Thyroid gland (tissue), 4 donors: ENCODE data around the gene LAMA1. TPM values are rescaled to one million over a fixed set of nuclear protein-coding genes. Genes with fewer than 3 reads are reported as not detected.

Experiments
- DNase-seq, 2 donors: peaks; one replicate each; pipeline ENCODE4 v3.0.0-alpha.2; 2019
- H3K27ac ChIP-seq, 3 donors: fragments of 200-600 bp; sonication (generic); 1 replicate in 2 of 3; 2 replicates in 1 of 3; pipeline ENCODE4 v1.5.1; 2016 to 2019; ENCODE audit warnings: mild to moderate bottlenecking in 1 of 3, moderate library complexity in 1 of 3
- H3K27me3 ChIP-seq: fragments of 200-600 bp; sonication (generic); one replicate; pipeline ENCODE4 v1.5.1; 2019
- H3K36me3 ChIP-seq, 2 donors: fragments of 200-600 bp; sonication (generic); one replicate each; pipeline ENCODE4 v1.5.1; 2016 to 2019
- H3K4me1 ChIP-seq, 2 donors: fragments of 200-600 bp; sonication (generic); one replicate each; pipeline ENCODE4 v1.5.1; 2017 to 2019
- H3K4me3 ChIP-seq, 3 donors: fragments of 200-600 bp; sonication (generic); replicated peaks in 1 of 3; 1 replicate in 2 of 3; 2 replicates in 1 of 3; pipeline ENCODE4 v1.5.1; 2016; ENCODE audit warnings: mild to moderate bottlenecking in 1 of 3
- H3K9me3 ChIP-seq: fragments of 200-600 bp; sonication (generic); one replicate; pipeline ENCODE4 v1.5.1; 2017
- CTCF ChIP-seq, 6 experiments: fragments of 200-600 bp in 3 of 6; fragments of 450-650 bp in 3 of 6; sonication (generic) in 3 of 6; IDR thresholded peaks; one replicate each; pipeline ENCODE4 v1.5.1; 2016 to 2019; ENCODE audit warnings: antibody characterized with exemption in 6 of 6, mild to moderate bottlenecking in 2 of 6, inconsistent platforms in 1 of 6, moderate library complexity in 1 of 6
- POLR2A ChIP-seq, 2 donors: fragments of 450-650 bp; IDR thresholded peaks; one replicate each; pipeline ENCODE4 v1.6.1; 2017; ENCODE audit warnings: antibody characterized with exemption in 2 of 2, mild to moderate bottlenecking in 2 of 2, moderate library complexity in 1 of 2
- WGBS, 2 donors: methylation state at CpG; one replicate each; pipeline ENCODE4 v1.1.5; 2017; 5-methylcytosine and 5-hydroxymethylcytosine counted together
- intact Hi-C: fragments of 100-400 bp; cut with DNase I; formaldehyde crosslinking; loops from one replicate; pipeline ENCODE4 v1.15.1; 2023
- total RNA-seq, 4 donors: library from RNA; depleted of rRNA; stranded (reverse); fragments of >200 nt; gene quantifications; one replicate each; pipeline ENCODE4 v1.2.3, GENCODE V29; 2016

Gene LAMA1
- total RNA-seq, 4 donors from 2014 or later: 4.2 to 20.7 (median 15.2) TPM

- intact Hi-C loops: no loop called here
- WGBS, 2 donors: 89 to 94% methylated on average over 2 of the region's 2 CpGs
- no peak overlapping the region for H3K27ac ChIP-seq
- H3K27me3 ChIP-seq: no peaks in the 10 kb centered on the region
- no peak overlapping the region for H3K4me3 ChIP-seq
- TF ChIP-seq POLR2A (IDR thresholded peaks at IDR 0.05) (no peak), CTCF (IDR thresholded peaks at IDR 0.05) (no peak)
- H3K36me3 ChIP-seq: peaks cover 3 to 6% of the 10 kb centered on the region in 2 donors
- H3K4me1 ChIP-seq: no peaks in the 10 kb centered on the region
- DNase-seq: no peak
- no peaks in the 10 kb centered on the region for H3K9me3 ChIP-seq
These were observed 156.9 kb downstream of the LAMA1 start for GRCh38 chr18:6960656-6961055.

DNA sequence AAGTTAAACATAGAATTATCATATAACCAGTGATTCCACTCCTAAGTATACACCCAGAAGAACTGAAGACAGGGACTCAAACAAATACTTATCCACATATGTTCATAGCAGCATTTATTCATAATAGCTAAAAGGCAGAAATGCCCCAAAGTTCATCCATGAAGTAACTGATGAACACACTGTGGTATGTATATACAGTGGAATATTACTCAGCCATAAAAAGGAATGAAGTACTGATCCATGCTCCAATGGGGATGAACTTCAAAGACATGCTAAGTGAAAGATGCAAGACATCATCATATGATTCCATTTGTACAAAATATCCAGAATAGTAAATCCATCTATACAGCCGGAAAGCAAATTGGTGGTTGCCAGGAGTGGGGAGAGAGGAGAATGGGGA is 157.5 kb downstream of the LAMA1 start:
- Histone ChIP-seq H3K27me3 (no peaks in the 10 kb centered on the region), H3K4me3 (no peak overlapping the region), H3K4me1 (no peaks in the 10 kb centered on the region), H3K9me3 (no peaks in the 10 kb centered on the region), H3K36me3 (peaks cover 3 to 6% of the 10 kb centered on the region in 2 donors), H3K27ac (no peak overlapping the region)
- WGBS, 2 donors: 94 to 100% methylated on average over 1 of the region's 1 CpG
- no peak for TF ChIP-seq CTCF (IDR thresholded peaks at IDR 0.05)
- no peak for TF ChIP-seq POLR2A (IDR thresholded peaks at IDR 0.05)
- intact Hi-C loops: no loop called here
- no peak for DNase-seq

DNA sequence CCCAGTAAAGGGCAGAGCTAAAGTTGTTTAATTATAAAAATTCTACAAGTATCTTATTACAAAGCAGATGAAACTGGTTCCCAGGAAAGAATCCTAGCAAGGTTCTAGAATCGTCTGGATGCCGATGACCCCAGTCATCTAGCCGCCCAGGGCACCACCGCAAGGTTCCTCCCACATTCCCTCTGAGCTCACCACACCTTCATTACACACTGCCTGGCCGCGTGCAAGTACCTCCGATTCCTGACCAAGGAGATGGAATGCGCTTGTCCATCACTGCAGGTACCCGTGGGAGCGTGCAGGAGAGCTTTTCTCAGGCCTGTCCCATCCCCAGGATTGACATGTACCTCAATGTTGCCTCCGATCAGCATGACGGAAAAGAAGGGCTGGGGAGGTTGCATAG is 158.5 kb downstream of the LAMA1 start:
- intact Hi-C loops: no loop called here
- Histone ChIP-seq H3K27ac (no peak overlapping the region), H3K9me3 (no peaks in the 10 kb centered on the region), H3K4me1 (no peaks in the 10 kb centered on the region), H3K36me3 (peaks cover 0 to 6% of the 10 kb centered on the region in 2 donors), H3K4me3 (no peak overlapping the region), H3K27me3 (no peaks in the 10 kb centered on the region)
- WGBS, 2 donors: 90 to 93% methylated on average over 12 of the region's 12 CpGs
- TF ChIP-seq CTCF (IDR thresholded peaks at IDR 0.05) (no peak), POLR2A (IDR thresholded peaks at IDR 0.05) (no peak)
- DNase-seq: no peak

DNA sequence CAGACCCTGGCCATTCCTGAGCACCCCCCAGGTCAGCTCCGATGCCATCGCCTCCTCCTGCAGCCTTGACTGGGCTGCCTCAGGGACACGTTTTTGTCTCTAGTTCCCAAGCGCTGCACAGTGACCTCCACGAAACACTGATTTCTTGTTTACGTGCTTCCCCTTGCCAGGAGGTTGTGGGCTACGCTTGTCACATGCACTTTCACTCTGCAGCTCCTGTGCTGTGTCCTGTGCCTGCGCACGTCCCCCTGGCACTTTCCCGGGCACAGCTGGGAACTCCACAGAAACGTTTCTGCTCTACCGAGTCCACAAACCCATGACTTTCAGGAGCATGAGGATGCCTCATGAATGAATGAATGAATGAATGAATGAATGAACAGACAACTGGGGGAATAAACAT is 160.6 kb downstream of the LAMA1 start:
- Histone ChIP-seq H3K27me3 (no peaks in the 10 kb centered on the region), H3K4me3 (no peak overlapping the region), H3K36me3 (peaks cover 0 to 6% of the 10 kb centered on the region in 2 donors), H3K9me3 (no peaks in the 10 kb centered on the region), H3K4me1 (no peaks in the 10 kb centered on the region), H3K27ac (no peak overlapping the region)
- intact Hi-C loops: no loop called here
- WGBS, 2 donors: 91 to 95% methylated on average over 12 of the region's 12 CpGs
- no peak for DNase-seq
- TF ChIP-seq CTCF (IDR thresholded peaks at IDR 0.05) (no peak), POLR2A (IDR thresholded peaks at IDR 0.05) (no peak)

- H3K4me3 ChIP-seq: no peak overlapping the region
- no peak for DNase-seq
- WGBS, 2 donors: 89 to 90% methylated on average over 5 of the region's 5 CpGs
- no peak overlapping the region for H3K27ac ChIP-seq
- intact Hi-C loops: no loop called here
- no peaks in the 10 kb centered on the region for H3K27me3 ChIP-seq
- no peaks in the 10 kb centered on the region for H3K4me1 ChIP-seq
- peaks cover 0 to 6% of the 10 kb centered on the region in 2 donors for H3K36me3 ChIP-seq
- TF ChIP-seq POLR2A (IDR thresholded peaks at IDR 0.05): no peak
- TF ChIP-seq CTCF (IDR thresholded peaks at IDR 0.05): no peak
- H3K9me3 ChIP-seq: no peaks in the 10 kb centered on the region
These were observed 161.1 kb downstream of the LAMA1 start for GRCh38 chr18:6956495-6956894.
